Stimulated activated CD8-positive, alpha-beta memory T cell treated with anti-CD3 and anti-CD28 coated beads, Interleukin-4, amount 100 ng/mL, for 4 hours (primary cell): ENCODE measurements around the gene JAKMIP1.
"Not testable (repeated sequence)": the region's sequence is repeated elsewhere in the genome, so short reads cannot be mapped to it uniquely, and the experiment has no call there.

Experiments used
- DNase-seq, 2 donors: peaks; one replicate each; pipeline ENCODE4 v3.0.0-alpha.2; 2020; ENCODE audit warnings: low read depth in 2 of 2, low spot score in 1 of 2

The JAKMIP1 gene

DNA sequence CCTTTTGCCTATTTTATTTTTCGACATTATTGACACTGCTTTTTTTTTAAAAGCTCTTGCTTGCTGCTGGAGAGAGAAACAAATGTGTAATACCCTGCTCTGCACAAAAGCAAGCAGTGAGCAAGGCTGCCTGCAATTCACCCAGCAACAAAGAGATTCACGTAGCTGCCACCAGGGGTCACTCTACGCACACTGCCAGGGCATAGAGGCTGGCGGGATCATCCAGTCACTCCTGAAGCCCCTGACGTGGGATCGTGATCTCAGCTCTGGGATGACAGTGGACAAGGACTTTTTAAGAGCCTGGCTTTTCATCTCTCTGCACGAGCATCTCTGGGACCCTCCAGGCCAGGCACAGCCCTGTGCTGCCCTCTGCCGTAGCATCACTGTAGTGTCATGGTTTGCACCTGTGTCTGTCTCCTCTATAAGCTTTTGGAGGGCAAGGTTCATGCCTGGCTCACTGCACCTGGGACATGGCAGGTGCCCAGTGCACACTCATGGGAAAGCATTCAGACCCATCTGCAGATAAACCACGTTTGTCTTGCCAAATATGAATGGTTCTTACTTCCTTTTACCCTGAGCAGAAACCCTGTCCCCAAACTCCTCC, 201.9 kb downstream of the JAKMIP1 start:
- DNase-seq: peak; percentile 2 to 6

- DNase-seq: no peak
Observed at GRCh38 chr4:5996641-5997040, 203.7 kb downstream of the JAKMIP1 start.

DNA sequence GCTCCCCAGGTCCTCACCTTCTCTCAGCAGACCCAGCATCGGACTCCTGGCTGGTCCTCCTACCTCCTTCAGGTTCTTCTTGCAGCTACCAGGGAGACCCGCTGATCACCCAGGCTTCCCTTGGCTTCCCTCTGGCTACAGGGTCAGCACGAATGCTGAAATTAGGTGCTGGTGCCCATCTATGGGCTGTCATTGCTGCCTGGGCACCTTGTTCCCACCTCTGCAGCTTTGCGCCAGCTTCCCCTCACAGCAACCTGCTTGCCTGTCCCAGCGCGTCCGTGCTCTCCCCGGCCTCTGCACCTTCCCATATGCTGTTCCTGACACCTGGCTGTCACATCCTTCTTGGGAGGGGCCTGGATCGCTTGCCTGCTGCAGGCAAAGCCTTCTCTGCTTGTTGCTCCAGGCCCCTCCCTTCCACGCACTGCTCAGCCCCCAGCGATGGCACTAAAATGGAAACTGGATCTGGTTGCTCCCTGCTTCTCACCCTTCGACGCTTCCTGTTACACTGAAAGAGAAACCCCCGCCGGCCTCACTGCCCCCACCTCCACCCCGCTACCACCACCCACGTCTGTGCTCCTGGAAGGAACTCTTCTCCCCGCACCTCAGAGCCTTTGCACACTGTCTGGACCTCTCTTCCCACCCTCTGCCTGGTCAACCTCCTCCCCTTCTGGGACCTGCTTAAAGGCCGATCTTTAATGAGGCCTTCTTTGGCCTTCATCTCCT, 204.3 kb downstream of the JAKMIP1 start:
- DNase-seq: no peak

DNA sequence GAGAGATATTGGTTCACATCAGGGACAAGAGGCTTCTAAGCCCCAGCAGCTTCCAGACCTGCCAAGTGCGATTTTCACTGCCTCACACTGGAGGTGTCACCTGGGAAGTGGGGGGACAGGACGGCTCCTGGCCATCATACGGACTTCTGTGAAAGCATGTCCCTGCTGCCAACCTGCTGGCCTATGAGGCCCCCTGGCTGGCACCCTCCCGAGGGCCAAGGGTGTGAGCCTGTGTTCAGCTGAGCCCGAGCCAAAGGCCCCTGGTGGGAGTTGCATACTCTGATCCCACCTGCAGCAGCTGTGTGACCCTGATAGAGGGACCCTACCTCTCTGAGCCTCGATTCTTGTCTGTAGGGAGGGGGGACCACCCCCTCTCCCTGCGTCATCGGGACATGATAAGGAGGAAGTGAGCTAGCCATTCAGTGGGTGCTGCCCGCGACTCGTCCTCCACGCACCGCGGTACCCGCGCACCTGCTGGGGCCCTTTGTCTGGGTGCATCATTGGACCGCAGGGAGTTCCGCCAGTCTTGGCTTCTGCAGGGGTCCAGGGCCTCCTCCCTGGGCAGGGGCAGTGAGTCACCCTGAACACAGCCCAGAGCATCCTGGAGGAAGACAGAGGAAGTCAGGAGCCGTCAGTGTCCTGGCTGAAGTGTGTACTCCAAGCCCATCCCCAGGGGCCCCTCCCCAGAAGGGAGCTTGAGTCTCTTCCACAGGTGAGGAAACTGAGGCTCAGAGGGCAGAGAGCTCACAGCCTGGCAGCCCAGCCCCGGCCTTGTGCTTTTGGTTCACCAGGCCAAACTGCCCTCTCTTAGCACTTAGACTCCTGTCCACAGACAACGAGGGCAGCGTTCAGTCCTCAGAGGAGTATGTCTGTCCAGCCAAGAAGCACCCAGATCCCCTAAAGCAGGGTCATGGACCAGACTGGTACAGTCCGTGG, 206.2 kb downstream of the JAKMIP1 start:
- DNase-seq: no peak

DNA sequence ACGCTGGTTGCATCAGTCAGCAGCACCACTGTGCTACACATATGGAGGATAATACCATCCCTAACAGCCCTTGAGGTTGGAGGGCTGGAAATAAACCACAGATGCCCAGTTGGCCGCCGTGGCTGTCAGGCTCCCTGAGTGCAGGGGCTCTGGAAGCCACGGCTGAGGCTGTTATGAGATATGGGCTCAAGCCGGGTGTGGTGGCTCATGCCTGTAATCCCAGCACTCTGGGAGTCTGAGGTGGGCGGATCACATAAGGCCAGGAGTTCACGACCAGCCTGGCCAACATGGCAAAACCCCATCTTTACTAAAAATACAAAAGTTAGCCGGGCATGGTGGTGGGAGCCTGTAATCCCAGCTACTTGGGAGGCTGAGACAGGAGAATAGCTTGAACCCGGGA, 207.0 kb downstream of the JAKMIP1 start:
- DNase-seq: not testable (repeated sequence)

DNA sequence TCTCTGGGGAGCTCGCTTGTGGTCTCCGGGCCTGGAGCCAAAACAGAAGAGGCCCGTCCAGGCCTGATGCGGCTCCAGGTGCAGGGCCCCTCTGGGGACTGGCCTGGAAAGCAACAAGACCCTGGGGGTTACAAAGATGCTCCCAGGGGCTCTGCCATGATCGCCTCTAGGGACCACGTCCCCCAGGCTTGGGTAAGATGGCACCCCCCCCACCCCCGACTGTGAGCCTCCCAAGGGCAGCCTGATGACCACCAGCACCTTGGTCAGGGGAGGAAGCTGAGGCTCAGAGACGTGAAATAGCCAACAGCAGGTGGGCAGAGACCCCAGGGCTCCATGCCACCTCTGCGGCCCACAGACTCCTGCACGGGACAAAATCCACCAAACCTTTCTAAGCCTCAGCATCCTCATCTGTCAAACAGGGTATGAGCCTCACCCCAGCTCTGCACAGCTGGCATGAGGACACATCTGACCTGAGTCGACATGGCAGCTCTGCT, 207.5 kb downstream of the JAKMIP1 start:
- DNase-seq: no peak

GRCh38 chr4:5992171-5992827, 208.1 kb downstream of the JAKMIP1 start:
- DNase-seq: no peak

GRCh38 chr4:5991405-5991804, 208.9 kb downstream of the JAKMIP1 start:
- no peak for DNase-seq

DNA sequence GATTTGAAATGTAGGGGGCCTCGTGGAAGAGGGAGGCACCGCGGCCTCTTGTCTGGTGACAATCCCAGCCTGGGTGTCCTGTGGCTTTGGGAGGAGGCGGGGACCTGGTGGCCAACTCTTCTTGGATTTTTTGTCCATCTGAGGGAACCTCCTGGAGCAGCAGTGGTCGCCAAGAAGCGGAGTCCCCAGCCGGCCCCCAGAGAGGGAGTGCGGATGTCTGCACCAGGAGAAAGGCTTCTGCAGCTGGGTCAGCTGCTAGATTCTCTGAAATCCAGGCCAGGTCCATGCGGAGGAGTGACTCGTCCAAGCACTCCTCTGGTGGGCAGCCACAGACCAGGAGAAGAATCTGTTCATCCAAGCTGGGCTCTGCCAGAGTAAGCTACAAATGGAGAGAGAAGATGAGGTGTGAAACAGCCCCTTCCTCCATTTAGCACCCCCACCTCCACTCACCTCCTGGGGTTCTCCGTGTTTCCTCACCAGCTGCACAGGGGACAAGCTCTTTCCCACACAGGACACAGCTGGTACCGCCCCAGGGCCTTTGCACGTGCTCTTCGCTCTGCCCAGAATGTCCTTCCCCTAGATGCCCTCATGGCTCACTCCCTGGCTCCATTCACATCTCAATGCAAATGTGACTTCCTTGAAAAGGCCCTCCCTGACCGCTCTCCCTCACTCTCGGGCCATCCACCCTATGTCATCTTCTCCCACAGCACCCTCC, 209.7 kb downstream of the JAKMIP1 start:
- DNase-seq: no peak

- DNase-seq: no peak
Observed at GRCh38 chr4:5989236-5990225, 210.8 kb downstream of the JAKMIP1 start.

GRCh38 chr4:5988086-5988845, 212.1 kb downstream of the JAKMIP1 start:
- no peak for DNase-seq

- DNase-seq: no peak
Observed at GRCh38 chr4:5984843-5985242, 215.5 kb downstream of the JAKMIP1 start.

GRCh38 chr4:5982156-5982973, 218.0 kb downstream of the JAKMIP1 start:
- DNase-seq: no peak

DNA sequence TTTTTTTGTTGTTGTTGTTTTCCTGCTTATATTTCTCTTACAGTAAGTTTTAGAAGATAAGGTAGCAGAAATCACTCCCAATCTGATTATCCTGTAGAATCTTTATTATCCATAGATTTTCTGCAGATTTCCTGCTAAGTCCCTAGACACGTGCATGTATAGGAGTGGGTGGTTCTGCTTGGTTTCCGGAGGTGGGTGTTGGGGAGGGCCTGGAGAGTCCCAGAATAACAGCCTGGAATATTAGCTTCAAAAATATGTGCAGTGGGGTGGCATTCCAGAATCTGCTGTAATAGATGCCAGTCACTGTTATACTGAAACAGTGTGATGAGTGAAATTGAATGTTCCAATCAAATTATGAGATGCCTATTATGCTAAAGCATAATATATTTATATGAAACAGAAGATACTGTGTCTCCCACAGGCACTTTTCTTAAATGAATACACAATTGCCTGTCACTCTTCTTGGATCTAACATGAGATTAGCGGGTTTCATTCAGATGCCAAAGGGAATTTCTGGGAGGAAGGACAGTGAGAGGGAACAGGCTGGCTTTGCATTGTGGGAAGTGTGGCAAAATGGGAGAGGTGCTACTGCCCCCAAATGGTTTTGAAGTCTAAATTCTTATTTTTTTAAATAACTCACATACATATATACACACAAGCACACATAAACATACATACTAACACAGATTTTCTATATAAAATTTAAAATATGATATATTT, 219.8 kb downstream of the JAKMIP1 start:
- no peak for DNase-seq

GRCh38 chr4:5979981-5980380, 220.4 kb downstream of the JAKMIP1 start:
- DNase-seq: no peak

GRCh38 chr4:5976921-5977320, 223.4 kb downstream of the JAKMIP1 start:
- no peak for DNase-seq

DNA sequence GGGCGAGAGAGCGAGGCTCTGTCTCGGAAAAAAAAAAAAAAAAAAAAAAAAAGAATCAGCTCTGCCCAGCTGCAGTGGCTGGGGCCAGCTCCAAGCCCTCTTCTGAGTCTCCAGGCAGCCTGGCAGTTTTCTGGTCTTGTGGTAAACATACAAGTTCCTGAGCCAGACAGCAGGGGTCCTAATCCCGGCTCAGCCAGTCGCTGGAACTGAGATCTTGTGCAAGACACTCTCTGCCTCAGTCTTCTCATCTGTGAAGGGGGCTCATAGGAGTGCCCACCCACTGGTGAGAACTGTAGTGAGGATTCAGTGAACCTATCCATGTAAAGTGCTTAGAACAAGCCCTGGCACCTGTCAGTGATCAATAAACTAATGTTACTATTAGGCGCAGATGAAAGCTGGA, 223.9 kb downstream of the JAKMIP1 start:
- DNase-seq: no peak
